Nephron (organoid): ENCODE measurements around the gene DOCK10.

ENCODE experiments used
- H3K27ac Mint-ChIP-seq, 3 experiments: 2 replicates each; pipeline ENCODE4 v1.8.0; 2020; ENCODE audit warnings: mixed read lengths in 3 of 3, mild to moderate bottlenecking in 2 of 3, moderate library complexity in 1 of 3
- H3K27me3 Mint-ChIP-seq: 2 replicates; pipeline ENCODE4 v1.8.0; 2021; ENCODE audit warnings: low read depth, mild to moderate bottlenecking, moderate library complexity, mixed read lengths
- H3K36me3 Mint-ChIP-seq: 2 replicates; pipeline ENCODE4 v1.8.0; 2020; ENCODE audit warnings: low read depth, mixed read lengths
- H3K4me1 Mint-ChIP-seq: 2 replicates; pipeline ENCODE4 v1.8.0; 2020; ENCODE audit warnings: mixed read lengths
- H3K4me3 Mint-ChIP-seq, 3 experiments: 2 replicates each; pipeline ENCODE4 v1.8.0; 2020; ENCODE audit warnings: mild to moderate bottlenecking in 3 of 3, mixed read lengths in 3 of 3, moderate library complexity in 2 of 3
- H3K9me3 Mint-ChIP-seq: 2 replicates; pipeline ENCODE4 v1.8.0; 2020; ENCODE audit warnings: mixed read lengths
- TF ChIP-seq, protein P1 (sequence below), 3 experiments: fragments of 200-600 bp; sonication (generic); IDR thresholded peaks; one replicate each; pipeline ENCODE4 v1.5.0; 2021; ENCODE audit warnings: antibody characterized with exemption in 3 of 3; ENCODE audit not compliant: unreplicated experiment in 3 of 3

DOCK10 gene

DNA sequence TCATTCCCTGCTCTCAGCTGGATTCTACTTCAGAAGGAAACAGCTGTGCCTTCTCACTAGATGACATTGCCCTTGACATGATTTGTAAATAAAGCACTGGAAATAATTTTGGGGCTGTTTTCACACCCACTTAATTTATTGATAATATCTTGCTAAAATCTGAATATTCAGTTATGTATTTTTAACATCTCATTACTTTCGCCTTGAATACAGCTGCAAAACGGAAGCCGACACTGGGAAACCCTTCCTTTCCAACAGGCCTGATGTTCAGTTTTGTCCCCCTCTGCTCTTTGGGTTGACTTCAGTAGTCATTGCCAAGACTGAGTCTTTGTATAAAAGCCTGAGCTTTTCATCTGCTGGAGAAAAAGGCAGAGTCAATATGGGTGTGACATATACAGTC is 82.7 kb downstream of the DOCK10 start:
- H3K27ac Mint-ChIP-seq, result peak overlapping the region; percentile 37 to 86 (median 66)
- H3K4me1 Mint-ChIP-seq, result peaks cover 56% of the 10 kb centered on the region
- no peaks in the 10 kb centered on the region for H3K9me3 Mint-ChIP-seq
- no peaks in the 10 kb centered on the region for H3K36me3 Mint-ChIP-seq
- no peak overlapping the region for H3K4me3 Mint-ChIP-seq
- TF ChIP-seq, protein P1, sequence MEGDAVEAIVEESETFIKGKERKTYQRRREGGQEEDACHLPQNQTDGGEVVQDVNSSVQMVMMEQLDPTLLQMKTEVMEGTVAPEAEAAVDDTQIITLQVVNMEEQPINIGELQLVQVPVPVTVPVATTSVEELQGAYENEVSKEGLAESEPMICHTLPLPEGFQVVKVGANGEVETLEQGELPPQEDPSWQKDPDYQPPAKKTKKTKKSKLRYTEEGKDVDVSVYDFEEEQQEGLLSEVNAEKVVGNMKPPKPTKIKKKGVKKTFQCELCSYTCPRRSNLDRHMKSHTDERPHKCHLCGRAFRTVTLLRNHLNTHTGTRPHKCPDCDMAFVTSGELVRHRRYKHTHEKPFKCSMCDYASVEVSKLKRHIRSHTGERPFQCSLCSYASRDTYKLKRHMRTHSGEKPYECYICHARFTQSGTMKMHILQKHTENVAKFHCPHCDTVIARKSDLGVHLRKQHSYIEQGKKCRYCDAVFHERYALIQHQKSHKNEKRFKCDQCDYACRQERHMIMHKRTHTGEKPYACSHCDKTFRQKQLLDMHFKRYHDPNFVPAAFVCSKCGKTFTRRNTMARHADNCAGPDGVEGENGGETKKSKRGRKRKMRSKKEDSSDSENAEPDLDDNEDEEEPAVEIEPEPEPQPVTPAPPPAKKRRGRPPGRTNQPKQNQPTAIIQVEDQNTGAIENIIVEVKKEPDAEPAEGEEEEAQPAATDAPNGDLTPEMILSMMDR (IDR thresholded peaks at IDR 0.05; ENCODE audit: unreplicated experiment in 3 of 3), result no peak
- H3K27me3 Mint-ChIP-seq, result no peaks in the 10 kb centered on the region

DNA sequence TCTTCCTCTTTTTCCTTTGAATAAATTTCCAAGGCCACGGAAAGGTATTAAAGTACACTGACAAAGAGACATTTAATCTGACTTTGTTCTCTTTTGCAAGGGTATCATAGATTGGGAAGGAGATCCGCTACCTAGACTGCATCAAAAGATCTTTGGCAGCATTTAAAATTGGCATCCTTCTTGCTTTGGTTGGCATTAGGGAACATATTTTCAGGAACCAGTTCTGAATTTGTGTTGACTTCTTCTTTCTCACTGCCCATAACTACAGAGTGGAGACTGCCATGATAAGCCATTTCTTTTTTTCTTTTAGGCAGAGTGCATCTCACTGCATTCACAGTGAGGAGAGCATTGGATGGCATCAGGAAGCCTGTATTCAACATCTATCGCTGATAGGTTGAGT is 83.4 kb downstream of the DOCK10 start:
- no peaks in the 10 kb centered on the region for H3K9me3 Mint-ChIP-seq
- H3K4me1 Mint-ChIP-seq, result peaks cover 56% of the 10 kb centered on the region
- peak overlapping the region; percentile 42 to 86 (median 66) for H3K27ac Mint-ChIP-seq
- no peak overlapping the region for H3K4me3 Mint-ChIP-seq
- TF ChIP-seq, protein P1 (IDR thresholded peaks at IDR 0.05; ENCODE audit: unreplicated experiment in 3 of 3), result no peak
- H3K36me3 Mint-ChIP-seq, result no peaks in the 10 kb centered on the region
- no peaks in the 10 kb centered on the region for H3K27me3 Mint-ChIP-seq

DNA sequence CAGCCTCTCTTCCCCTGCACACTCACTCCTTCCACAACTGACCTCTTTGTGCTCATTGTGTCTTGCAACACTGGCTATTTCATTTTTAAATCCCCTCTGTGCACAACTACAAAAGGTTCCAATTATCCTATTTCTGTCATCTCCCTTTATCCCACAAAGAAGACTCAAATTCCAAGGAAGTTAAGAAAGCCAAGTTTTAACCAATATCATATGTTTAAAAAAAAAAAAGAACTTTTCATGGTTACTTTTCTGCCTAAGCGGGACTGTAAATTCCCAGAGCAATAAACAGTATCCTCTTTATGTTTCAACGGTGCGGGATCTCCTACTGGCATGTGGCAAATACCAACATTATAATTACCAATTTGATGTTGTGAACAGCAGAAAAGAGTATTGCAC is 83.8 kb downstream of the DOCK10 start:
- Mint-ChIP-seq H3K4me1 (peaks cover 56% of the 10 kb centered on the region), H3K4me3 (no peak overlapping the region), H3K27ac (peak overlapping the region; percentile 42 to 86 (median 66)), H3K27me3 (no peaks in the 10 kb centered on the region), H3K9me3 (no peaks in the 10 kb centered on the region), H3K36me3 (no peaks in the 10 kb centered on the region)
- TF ChIP-seq, protein P1 (IDR thresholded peaks at IDR 0.05; ENCODE audit: unreplicated experiment in 3 of 3), result no peak

DNA sequence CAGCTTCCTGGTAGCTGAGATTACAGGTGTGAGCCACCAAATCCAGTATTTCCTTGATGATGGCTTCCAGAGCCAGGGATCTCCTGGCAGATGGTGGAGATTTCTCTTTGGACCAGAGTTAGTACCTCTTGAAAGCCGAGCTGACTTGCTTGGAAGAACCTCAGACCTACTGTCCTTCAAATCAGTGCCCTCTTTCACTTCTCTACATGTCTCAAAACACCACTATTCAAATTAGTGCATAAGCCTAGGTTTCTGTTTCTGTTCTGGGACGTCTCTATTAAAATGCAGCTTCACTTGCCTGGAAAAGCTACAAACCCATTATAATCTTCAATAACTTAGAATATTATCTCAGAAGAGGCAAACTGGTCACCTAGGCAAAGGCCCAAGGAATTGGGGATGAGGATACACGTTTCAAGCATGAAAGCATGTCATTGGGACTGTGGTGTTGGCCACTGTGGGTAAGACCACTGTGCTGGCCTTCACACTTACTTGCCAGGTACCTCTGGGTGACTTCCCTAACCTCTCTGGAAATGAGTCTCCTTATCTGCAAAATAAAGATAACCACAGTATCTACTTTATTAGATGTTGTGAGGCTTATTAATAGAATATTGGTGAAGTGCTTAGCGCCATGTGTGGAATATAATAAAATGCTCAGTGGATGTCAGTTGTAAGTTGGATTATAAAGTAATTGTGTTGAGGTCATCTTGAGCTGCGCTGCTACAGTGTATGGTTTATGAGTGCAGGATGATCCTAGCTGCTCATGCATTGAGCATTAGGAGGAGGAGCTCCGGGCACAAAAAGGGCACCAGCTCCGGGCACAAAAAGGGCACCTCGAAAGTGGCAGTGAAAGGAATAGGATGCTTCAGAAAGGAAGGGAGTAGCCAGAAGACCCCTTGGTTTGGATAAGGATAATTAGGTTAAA is 84.5 kb downstream of the DOCK10 start:
- no peaks in the 10 kb centered on the region for H3K27me3 Mint-ChIP-seq
- H3K27ac Mint-ChIP-seq, result peak overlapping the region; percentile 42 to 86 (median 66)

DNA sequence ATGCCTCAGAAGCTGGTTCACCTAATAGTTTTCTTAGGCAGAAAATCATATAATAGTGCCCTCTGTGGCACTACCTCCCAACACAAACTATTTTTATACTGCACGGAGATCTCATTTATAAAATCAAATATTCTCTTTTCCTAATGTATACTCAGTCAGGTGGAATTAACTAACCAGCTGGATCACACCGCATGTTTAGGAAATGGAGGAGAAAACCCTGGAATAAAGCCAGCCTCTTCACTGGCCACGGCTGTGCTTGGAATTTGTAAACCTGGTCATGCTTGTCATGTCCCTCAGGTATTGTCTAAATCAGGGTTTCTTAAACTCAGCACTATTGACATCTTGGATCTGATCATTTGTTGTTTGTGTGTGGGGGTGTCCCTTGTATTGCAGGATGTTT is 85.6 kb downstream of the DOCK10 start:
- no peak overlapping the region for H3K4me3 Mint-ChIP-seq
- H3K9me3 Mint-ChIP-seq, result no peaks in the 10 kb centered on the region
- TF ChIP-seq, protein P1 (IDR thresholded peaks at IDR 0.05; ENCODE audit: unreplicated experiment in 3 of 3), result no peak
- no peaks in the 10 kb centered on the region for H3K27me3 Mint-ChIP-seq
- peaks cover 57% of the 10 kb centered on the region for H3K4me1 Mint-ChIP-seq
- H3K36me3 Mint-ChIP-seq, result no peaks in the 10 kb centered on the region
- peak overlapping the region in 1 of 3 experiments; percentile 30 for H3K27ac Mint-ChIP-seq

More for the DNA sequence above, 84.5 kb downstream of the DOCK10 start:
- peaks cover 57% of the 10 kb centered on the region for H3K4me1 Mint-ChIP-seq
- H3K4me3 Mint-ChIP-seq, result no peak overlapping the region
- H3K36me3 Mint-ChIP-seq, result no peaks in the 10 kb centered on the region
- H3K9me3 Mint-ChIP-seq, result no peaks in the 10 kb centered on the region
- TF ChIP-seq, protein P1 (IDR thresholded peaks at IDR 0.05; ENCODE audit: unreplicated experiment in 3 of 3), result no peak
